Lower lobe of right lung (tissue), 2 donors: ENCODE measurements around the gene SERF2. TPM values are rescaled to one million over a fixed set of nuclear protein-coding genes. Genes with fewer than 3 reads are reported as not detected.

Experiments used
- ATAC-seq, 2 donors: fragments of 200-7000 bp; cut with Tn5 transposase; one replicate each; pipeline ENCODE4 v1.9.1; 2020 to 2022; ENCODE audit warnings: mild to moderate bottlenecking in 2 of 2, moderate library complexity in 2 of 2
- DNase-seq: peaks from one replicate; pipeline ENCODE4 v3.0.0-alpha.2; 2020
- H3K27ac ChIP-seq: fragments of 200-600 bp; one replicate; pipeline ENCODE4 v1.8.0; 2022
- H3K27me3 ChIP-seq: fragments of 200-600 bp; one replicate; pipeline ENCODE4 v1.8.0; 2022; ENCODE audit warnings: low read depth
- H3K36me3 ChIP-seq: fragments of 200-600 bp; one replicate; pipeline ENCODE4 v1.8.0; 2022; ENCODE audit warnings: mild to moderate bottlenecking
- H3K4me1 ChIP-seq: fragments of 200-600 bp; one replicate; pipeline ENCODE4 v1.8.0; 2022
- H3K4me3 ChIP-seq: fragments of 200-600 bp; one replicate; pipeline ENCODE4 v1.8.0; 2022; ENCODE audit warnings: mild to moderate bottlenecking
- H3K9me3 ChIP-seq: fragments of 200-600 bp; one replicate; pipeline ENCODE4 v1.8.0; 2022
- CTCF ChIP-seq: fragments of 200-600 bp; IDR thresholded peaks from one replicate; pipeline ENCODE4 v1.8.0; 2022; ENCODE audit warnings: antibody characterized with exemption, mild to moderate bottlenecking
- intact Hi-C: fragments of 100-400 bp; cut with DNase I; formaldehyde crosslinking; loops from one replicate; pipeline ENCODE4 v1.11.0; 2022
- total RNA-seq: library from RNA; stranded (reverse); fragmentation: NEBNext Ultra II Directional; extraction: Animal tissue kit (Norgen Biotek cat#: 25700); gene quantifications from one replicate; pipeline ENCODE4 v1.2.1, GENCODE V29; 2021
- donor health status: DM: no; HTN: yes; CAD: no; lungs with severe emphysema.

SERF2 gene
- total RNA-seq, 1 donor from 2014 or later = 827 TPM

DNA sequence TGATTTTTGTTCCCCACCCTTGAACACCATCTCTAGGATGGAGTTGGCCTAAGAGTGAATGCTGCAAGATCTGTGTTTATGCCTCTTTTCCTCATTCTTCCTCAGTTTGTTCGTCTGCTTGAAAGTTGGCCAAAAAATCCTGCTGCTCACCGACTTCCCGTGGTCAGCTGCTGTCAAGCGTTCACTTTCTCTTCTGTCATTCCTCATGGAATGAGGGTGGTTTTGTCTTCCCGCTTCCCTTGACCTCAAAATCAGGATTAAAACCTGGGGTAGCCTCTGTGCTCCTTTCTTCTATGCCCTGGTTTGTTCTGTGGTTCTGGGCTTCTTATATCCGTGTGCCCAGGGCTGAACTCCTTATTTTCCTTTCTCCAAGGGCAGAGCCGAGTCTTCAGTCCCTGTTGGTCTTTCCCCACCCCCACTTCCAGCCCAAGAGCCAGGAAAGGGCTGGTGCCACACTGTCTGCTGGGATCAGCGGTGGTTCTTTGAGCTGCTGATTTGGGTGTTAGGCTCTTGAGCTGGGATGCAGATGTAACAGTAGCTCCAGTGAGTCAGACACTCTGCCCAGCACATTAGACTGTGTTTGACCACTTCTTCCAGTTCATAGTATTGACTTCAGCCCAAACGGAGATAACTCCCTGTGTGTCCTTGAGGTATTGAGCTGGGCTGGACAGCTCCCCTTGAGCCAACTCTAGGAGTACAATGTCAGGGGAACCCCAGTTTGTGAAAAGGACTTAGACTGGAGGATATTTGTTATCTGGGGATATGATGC, 2.3 kb downstream of the SERF2 start:
- intact Hi-C loops = no loop called here
- H3K4me3 ChIP-seq = peak overlapping the region; percentile 90
- peaks cover 52% of the 10 kb centered on the region for H3K4me1 ChIP-seq
- peaks cover 49% of the 10 kb centered on the region for H3K36me3 ChIP-seq
- ATAC-seq (no peak), DNase-seq (no peak)
- no peaks in the 10 kb centered on the region for H3K9me3 ChIP-seq
- no peaks in the 10 kb centered on the region for H3K27me3 ChIP-seq
- TF ChIP-seq CTCF = no peak
- peak overlapping the region; percentile 96 for H3K27ac ChIP-seq

- H3K9me3 ChIP-seq = no peaks in the 10 kb centered on the region
- H3K4me1 ChIP-seq = peaks cover 59% of the 10 kb centered on the region
- H3K27me3 ChIP-seq = no peaks in the 10 kb centered on the region
- no peak for ATAC-seq
- H3K36me3 ChIP-seq = peaks cover 54% of the 10 kb centered on the region
- peak overlapping the region; percentile 96 for H3K27ac ChIP-seq
- no peak for DNase-seq
- no peak for TF ChIP-seq CTCF
- intact Hi-C loops = no loop called here
- no peak overlapping the region for H3K4me3 ChIP-seq
These were observed 3.1 kb downstream of the SERF2 start for GRCh38 chr15:43795197-43795596.

- DNase-seq = no peak
- peaks cover 61% of the 10 kb centered on the region for H3K4me1 ChIP-seq
- ATAC-seq = no peak
- TF ChIP-seq CTCF = no peak
- no peak overlapping the region for H3K27ac ChIP-seq
- intact Hi-C loops = no loop called here
- H3K9me3 ChIP-seq = no peaks in the 10 kb centered on the region
- no peaks in the 10 kb centered on the region for H3K27me3 ChIP-seq
- no peak overlapping the region for H3K4me3 ChIP-seq
- peaks cover 54% of the 10 kb centered on the region for H3K36me3 ChIP-seq
These were observed 3.9 kb downstream of the SERF2 start for GRCh38 chr15:43795997-43796396.

GRCh38 chr15:43796566-43796965, 4.4 kb downstream of the SERF2 start:
- H3K36me3 ChIP-seq = peaks cover 54% of the 10 kb centered on the region
- no peak overlapping the region for H3K27ac ChIP-seq
- DNase-seq = no peak
- no peak overlapping the region for H3K4me3 ChIP-seq
- TF ChIP-seq CTCF = no peak
- H3K4me1 ChIP-seq = peaks cover 67% of the 10 kb centered on the region
- no peaks in the 10 kb centered on the region for H3K9me3 ChIP-seq
- no peaks in the 10 kb centered on the region for H3K27me3 ChIP-seq
- intact Hi-C loops = no loop called here
- no peak for ATAC-seq

GRCh38 chr15:43799209-43799944, 7.3 kb downstream of the SERF2 start:
- DNase-seq = no peak
- Histone ChIP-seq H3K27ac (peak overlapping the region; percentile 90), H3K4me3 (no peak overlapping the region), H3K4me1 (peaks cover 53% of the 10 kb centered on the region), H3K9me3 (no peaks in the 10 kb centered on the region), H3K27me3 (no peaks in the 10 kb centered on the region), H3K36me3 (peaks cover 71% of the 10 kb centered on the region)
- peak in 1 of 2 donors; percentile 4 for ATAC-seq
- TF ChIP-seq CTCF = no peak
- intact Hi-C loops = no loop called here
